Adrenal gland (tissue), 12 donors: Measurements from ENCODE around the gene FOXC2. TPM values are rescaled to one million over a fixed set of nuclear protein-coding genes. Genes with fewer than 3 reads are reported as not detected.

Source experiments
- DNase-seq, 7 donors: peaks; one replicate each; pipeline ENCODE4 v3.0.0-alpha.2; 2019 to 2020
- H3K27ac ChIP-seq, 5 donors: fragments of 200-600 bp; sonication (generic) in 4 of 5; 1 replicate in 3 of 5; 2 replicates in 2 of 5; pipeline versions ENCODE4 v1.5.1 to v1.8.0; 2016 to 2020; ENCODE audit warnings: mild to moderate bottlenecking in 1 of 5
- H3K27me3 ChIP-seq: fragments of 200-600 bp; 2 replicates; pipeline ENCODE4 v1.8.0; 2021
- H3K36me3 ChIP-seq, 2 donors: fragments of 200-600 bp; replicated peaks in 1 of 2; 1 replicate in 1 of 2; 2 replicates in 1 of 2; pipeline versions ENCODE4 v1.5.1 to v1.8.0; 2018 to 2022
- H3K4me1 ChIP-seq, 2 donors: fragments of 200-600 bp; replicated peaks in 1 of 2; 1 replicate in 1 of 2; 2 replicates in 1 of 2; pipeline versions ENCODE4 v1.5.1 to v1.8.0; 2018 to 2021
- H3K4me3 ChIP-seq, 4 donors: fragments of 200-600 bp; sonication (generic) in 3 of 4; one replicate each; pipeline ENCODE4 v1.5.1; 2016 to 2018
- H3K9me3 ChIP-seq, 3 donors: fragments of 200-600 bp; sonication (generic) in 1 of 3; replicated peaks in 1 of 3; 1 replicate in 2 of 3; 2 replicates in 1 of 3; pipeline versions ENCODE4 v1.5.1 to v1.8.0; 2016 to 2021
- CTCF ChIP-seq, 6 experiments: fragments of 450-650 bp in 4 of 6; fragments of 200-600 bp in 2 of 6; sonication (generic) in 1 of 6; IDR thresholded peaks; 1 replicate in 5 of 6; 2 replicates in 1 of 6; pipeline versions ENCODE4 v1.5.1 to v1.8.0; 2016 to 2021; ENCODE audit warnings: antibody characterized with exemption in 6 of 6, mild to moderate bottlenecking in 2 of 6, moderate library complexity in 1 of 6
- POLR2A ChIP-seq, 2 donors: fragments of 450-650 bp; IDR thresholded peaks; one replicate each; pipeline ENCODE4 v1.6.1; 2017; ENCODE audit warnings: antibody characterized with exemption in 2 of 2, mild to moderate bottlenecking in 2 of 2, moderate library complexity in 1 of 2
- WGBS, 4 donors: extraction: QIAGEN DNeasy Blood & Tissue Kit in 2 of 4; methylation state at CpG; one replicate each; pipeline versions ENCODE4 v1.1.5 to v1.1.7; 2013 to 2017; 5-methylcytosine and 5-hydroxymethylcytosine counted together
- intact Hi-C, 2 donors: fragments of 100-400 bp; cut with DNase I; formaldehyde crosslinking; loops; one replicate each; pipeline versions ENCODE4 v1.14.1 to v1.15.0; 2022 to 2023
- polyA plus RNA-seq, 3 donors: library from polyadenylated mRNA; stranded (reverse); fragments of 200-250 nt in 2 of 3; fragments of 350-450 nt in 1 of 3; fragmentation: Illumina TruSeq in 1 of 3; extraction: RNeasy Lipid Tissue Mini Kit (QIAGEN cat#74804) in 1 of 3; gene quantifications; one replicate each; pipeline ENCODE4 v1.2.3, GENCODE V29; 2013 to 2014
- total RNA-seq, 9 donors: library from RNA; depleted of rRNA in 4 of 9; stranded (reverse); fragments of >200 nt in 4 of 9; fragments of 120-200 nt in 1 of 9; fragmentation: NEBNext Ultra II Directional in 1 of 9; extraction: Animal tissue kit (Norgen Biotek cat#: 25700) in 1 of 9; gene quantifications; one replicate each; pipeline versions ENCODE4 v1.1.0 to v1.2.4, GENCODE V29; 2013 to 2023
- donor health status: healthy with polysubstance abuse.
- donor health status: Bipolar disorder and iron deficiency.
- donor health status: DM: yes; HTN: yes; CAD: no.
- donor health status: DM: no; HTN: no; CAD: no.
- donor health status: DM: no; HTN: no; CAD: no.
- donor health status: DM: yes; HTN: yes; CAD: no.

FOXC2 gene
- total and polyA plus RNA-seq, 12 donors: 0.39 to 4.8 (median 2.1) TPM

DNA sequence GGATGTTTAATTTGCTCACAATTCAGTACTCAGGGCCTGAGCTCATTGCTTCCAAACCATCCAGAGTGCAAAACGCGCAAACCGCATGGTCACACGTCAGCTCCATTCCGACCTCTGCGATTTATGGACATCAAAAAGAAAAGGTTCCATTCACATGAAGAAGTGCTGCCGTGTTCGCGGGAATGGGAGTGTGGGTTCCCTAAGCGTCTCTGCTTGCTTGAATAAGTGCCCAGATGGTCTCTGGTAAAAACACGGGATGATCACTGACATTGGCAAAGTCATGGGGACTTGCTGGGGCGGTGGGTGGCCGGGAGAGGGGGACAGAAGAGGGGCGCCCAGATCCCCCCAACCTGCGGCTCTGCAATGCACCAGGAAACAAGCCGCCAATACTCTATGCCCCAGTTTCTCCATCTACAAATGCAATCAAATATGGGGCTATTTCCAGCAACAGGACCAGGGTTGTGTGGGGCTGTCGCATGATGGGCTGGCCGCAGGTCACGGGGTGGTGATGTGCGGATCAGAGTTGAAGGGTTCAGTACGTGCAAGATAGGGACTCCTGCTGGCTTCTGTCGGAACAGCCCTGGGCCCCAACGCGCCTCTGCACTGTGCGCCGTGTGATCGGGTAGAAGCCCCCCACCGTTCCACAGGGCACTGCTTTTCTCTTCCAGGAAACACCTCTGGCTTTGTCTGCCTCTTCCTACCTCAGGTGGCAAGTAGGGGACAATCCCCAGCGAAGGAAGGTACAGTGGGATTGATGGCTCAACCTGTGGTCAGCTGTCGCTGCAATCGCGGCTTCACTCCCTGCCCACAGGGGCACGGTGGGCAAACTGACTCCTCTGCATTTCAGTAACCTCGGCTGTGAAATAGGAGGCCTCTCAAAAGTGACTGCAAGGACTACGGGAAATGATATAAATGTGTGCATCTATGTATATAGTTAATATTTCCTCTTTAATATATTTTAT, 45.1 kb upstream of the FOXC2 start:
- H3K4me1 ChIP-seq: peaks cover 0 to 8% of the 10 kb centered on the region in 2 donors
- H3K9me3 ChIP-seq: no peaks in the 10 kb centered on the region
- no peak for DNase-seq
- H3K36me3 ChIP-seq: no peaks in the 10 kb centered on the region
- H3K27ac ChIP-seq: no peak overlapping the region
- H3K4me3 ChIP-seq: no peak overlapping the region
- intact Hi-C loops: loop anchor here in 1 of 2 donors (2.0 kb wide), 1 partner anchor 449 kb away; no protein-coding TSS in a partner anchor
- H3K27me3 ChIP-seq: peaks cover 50% of the 10 kb centered on the region
- TF ChIP-seq POLR2A (IDR thresholded peaks at IDR 0.05) (no peak), CTCF (IDR thresholded peaks at IDR 0.05) (no peak)
- 59 to 70% (median 64%) methylated on average over 34 to 35 of the region's 35 CpGs for WGBS, 4 donors

DNA sequence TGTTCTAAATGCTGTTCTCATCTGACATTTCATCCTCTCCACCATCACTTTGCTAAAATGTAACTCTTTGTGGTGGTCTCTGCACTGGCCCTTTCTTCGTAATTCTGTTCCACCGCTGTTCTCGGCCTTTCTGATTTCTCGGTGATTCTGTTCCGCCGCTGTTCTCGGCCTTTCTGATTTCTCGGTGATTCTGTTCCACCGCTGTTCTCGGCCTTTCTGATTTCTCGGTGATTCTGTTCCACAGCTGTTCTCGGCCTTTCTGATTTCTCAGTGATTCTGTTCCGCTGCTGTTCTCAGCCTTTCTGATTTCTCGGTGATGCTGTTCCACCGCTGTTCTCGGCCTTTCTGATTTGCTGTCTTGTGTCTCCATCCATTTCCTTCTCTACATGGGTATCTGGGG, 44.0 kb upstream of the FOXC2 start:
- 77 to 85% (median 78%) methylated on average over 16 of the region's 16 CpGs for WGBS, 4 donors
- TF ChIP-seq POLR2A (IDR thresholded peaks at IDR 0.05): no peak
- TF ChIP-seq CTCF (IDR thresholded peaks at IDR 0.05): no peak
- no peaks in the 10 kb centered on the region for H3K9me3 ChIP-seq
- H3K4me1 ChIP-seq: peaks cover 0 to 8% of the 10 kb centered on the region in 2 donors
- peaks cover 38% of the 10 kb centered on the region for H3K27me3 ChIP-seq
- H3K27ac ChIP-seq: no peak overlapping the region
- H3K4me3 ChIP-seq: no peak overlapping the region
- DNase-seq: no peak
- intact Hi-C loops: no loop called here
- H3K36me3 ChIP-seq: no peaks in the 10 kb centered on the region

GRCh38 chr16:86523166-86523740, 43.4 kb upstream of the FOXC2 start:
- H3K27ac ChIP-seq: no peak overlapping the region
- DNase-seq: no peak
- H3K36me3 ChIP-seq: no peaks in the 10 kb centered on the region
- H3K9me3 ChIP-seq: no peaks in the 10 kb centered on the region
- H3K4me1 ChIP-seq: peaks cover 0 to 8% of the 10 kb centered on the region in 2 donors
- intact Hi-C loops: no loop called here
- no peak overlapping the region for H3K4me3 ChIP-seq
- 50 to 76% (median 67%) methylated on average over 1 to 5 of the region's 5 CpGs for WGBS, 4 donors
- peaks cover 33% of the 10 kb centered on the region for H3K27me3 ChIP-seq
- no peak for TF ChIP-seq CTCF (IDR thresholded peaks at IDR 0.05)
- TF ChIP-seq POLR2A (IDR thresholded peaks at IDR 0.05): no peak

DNA sequence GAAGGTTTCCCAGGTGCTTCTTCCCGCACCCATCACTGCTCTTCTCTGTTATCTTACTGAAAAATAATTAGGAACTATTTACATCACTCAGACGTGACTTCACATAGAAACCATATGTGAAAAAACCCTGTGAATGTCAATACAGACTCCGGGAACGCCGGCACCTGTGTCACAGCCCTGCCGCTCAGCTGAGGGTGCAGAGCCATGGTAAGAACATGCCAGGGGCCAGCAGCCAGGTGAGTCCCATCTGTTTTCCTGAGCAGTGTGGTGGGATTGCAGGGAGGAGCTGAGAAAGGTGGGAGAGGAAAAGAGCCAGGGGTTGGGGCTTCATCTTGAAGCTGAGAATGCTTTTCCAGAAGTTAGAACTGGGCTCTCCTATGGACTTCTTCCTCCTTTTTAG, 42.6 kb upstream of the FOXC2 start:
- H3K4me3 ChIP-seq: no peak overlapping the region
- DNase-seq: no peak
- WGBS, 4 donors: 70 to 86% (median 71%) methylated on average over 6 of the region's 6 CpGs
- H3K9me3 ChIP-seq: no peaks in the 10 kb centered on the region
- peaks cover 0 to 12% of the 10 kb centered on the region in 2 donors for H3K4me1 ChIP-seq
- H3K27me3 ChIP-seq: peaks cover 30% of the 10 kb centered on the region
- H3K36me3 ChIP-seq: no peaks in the 10 kb centered on the region
- H3K27ac ChIP-seq: no peak overlapping the region
- TF ChIP-seq POLR2A (IDR thresholded peaks at IDR 0.05): no peak
- TF ChIP-seq CTCF (IDR thresholded peaks at IDR 0.05): no peak
- intact Hi-C loops: no loop called here
